ENCODE results near the gene SPSB4. TPM values are rescaled to one million over a fixed set of nuclear protein-coding genes. Genes with fewer than 3 reads are reported as not detected.

Gene SPSB4
- total RNA-seq, 1 donor from 2014 or later: not detected

GRCh38 chr3:141058996-141059395 lies 7.8 kb downstream of the SPSB4 start:
- H3K36me3 Mint-ChIP-seq (ENCODE audit: low read depth): no peaks in the 10 kb centered on the region
- ATAC-seq (ENCODE audit: low read depth): no peak
- H3K27ac Mint-ChIP-seq: no peak overlapping the region
- TF ChIP-seq CTCF (IDR thresholded peaks at IDR 0.05): no peak
- no peaks in the 10 kb centered on the region for H3K9me3 Mint-ChIP-seq
- no peaks in the 10 kb centered on the region for H3K4me1 Mint-ChIP-seq
- ChIA-PET POLR2A (no interaction called here), CTCF (no interaction called here)
- no peak for DNase-seq
- H3K27me3 Mint-ChIP-seq: peaks cover 8% of the 10 kb centered on the region
- no peak overlapping the region for H3K4me3 Mint-ChIP-seq
- intact Hi-C loops (cut with micrococcal nuclease): no loop called here

DNA sequence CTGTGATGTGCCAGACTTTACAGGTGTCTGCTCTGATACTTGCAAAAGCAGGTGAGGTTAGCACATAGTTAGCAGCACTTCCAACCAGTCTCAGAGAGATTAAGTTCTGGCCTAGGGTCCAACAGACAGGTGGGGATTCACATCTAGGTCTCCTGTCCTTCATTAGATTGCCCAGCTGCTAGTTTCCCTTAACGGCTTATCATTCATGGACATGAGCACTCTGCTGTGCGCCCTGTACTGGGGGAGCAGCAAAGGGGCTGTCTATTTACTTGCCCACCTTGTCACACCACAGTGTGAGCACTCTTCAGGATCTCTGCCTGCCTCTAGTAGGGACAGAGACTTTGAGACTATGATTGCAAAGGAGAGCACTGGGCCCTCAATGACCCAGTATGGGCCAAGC lies 8.7 kb downstream of the SPSB4 start:
- H3K9me3 Mint-ChIP-seq: no peaks in the 10 kb centered on the region
- CTCF ChIA-PET: no interaction called here
- TF ChIP-seq CTCF (IDR thresholded peaks at IDR 0.05): no peak
- DNase-seq (no peak), ATAC-seq (ENCODE audit: low read depth) (no peak)
- POLR2A ChIA-PET: no interaction called here
- H3K27ac Mint-ChIP-seq: no peak overlapping the region
- no peaks in the 10 kb centered on the region for H3K36me3 Mint-ChIP-seq (ENCODE audit: low read depth)
- no peaks in the 10 kb centered on the region for H3K4me1 Mint-ChIP-seq
- H3K27me3 Mint-ChIP-seq: peaks cover 6% of the 10 kb centered on the region
- H3K4me3 Mint-ChIP-seq: no peak overlapping the region
- intact Hi-C loops (cut with micrococcal nuclease): no loop called here

DNA sequence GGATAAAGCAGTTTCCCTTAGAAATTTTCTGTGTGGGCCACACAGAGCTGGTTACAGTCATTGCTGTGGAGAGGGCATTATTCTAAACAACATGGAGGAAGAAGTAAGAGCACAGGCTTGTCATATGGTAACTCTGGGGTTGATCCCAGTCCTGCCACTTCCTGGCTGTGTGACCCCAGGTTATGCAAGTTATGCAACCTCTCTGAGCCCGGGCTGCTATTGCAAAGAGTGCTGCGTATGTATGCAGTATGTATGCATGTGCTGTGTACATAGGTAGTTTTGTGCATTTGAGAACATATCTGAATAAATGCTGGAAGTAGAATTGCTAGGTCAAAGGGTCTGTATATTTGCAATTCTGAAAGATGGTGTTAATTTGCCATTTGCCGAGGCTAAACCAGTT lies 9.2 kb downstream of the SPSB4 start:
- Mint-ChIP-seq H3K27ac (no peak overlapping the region), H3K4me3 (no peak overlapping the region), H3K27me3 (peaks cover 4% of the 10 kb centered on the region), H3K36me3 (ENCODE audit: low read depth) (no peaks in the 10 kb centered on the region), H3K9me3 (no peaks in the 10 kb centered on the region), H3K4me1 (no peaks in the 10 kb centered on the region)
- intact Hi-C loops (cut with micrococcal nuclease): no loop called here
- no peak for DNase-seq
- ChIA-PET CTCF (no interaction called here), POLR2A (no interaction called here)
- TF ChIP-seq CTCF (IDR thresholded peaks at IDR 0.05): no peak
- ATAC-seq (ENCODE audit: low read depth): no peak

DNA sequence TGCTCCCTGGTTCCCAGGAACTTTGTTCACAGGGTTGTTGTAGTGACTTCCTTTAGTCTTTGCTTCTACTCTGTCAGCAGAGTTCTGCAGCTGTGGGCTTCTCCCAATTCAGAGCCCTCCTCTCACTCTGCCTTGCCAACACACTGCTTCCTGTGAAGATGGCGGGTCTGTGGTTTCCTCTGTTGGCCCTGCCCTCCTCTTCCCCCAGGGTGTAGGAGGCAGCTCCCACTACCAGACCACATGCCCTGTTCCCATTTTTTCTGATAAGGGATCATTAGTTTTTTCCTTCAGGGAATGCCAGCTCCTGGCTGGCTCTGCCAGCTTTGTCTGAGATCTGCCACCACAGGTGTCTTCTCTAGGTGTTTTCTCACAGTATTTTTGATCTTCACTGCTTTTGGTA lies 12.7 kb downstream of the SPSB4 start:
- ATAC-seq (ENCODE audit: low read depth): no peak
- no peak for DNase-seq
- ChIA-PET POLR2A (no interaction called here), CTCF (no interaction called here)
- intact Hi-C loops (cut with micrococcal nuclease): no loop called here
- H3K27me3 Mint-ChIP-seq: peaks cover 4% of the 10 kb centered on the region
- H3K27ac Mint-ChIP-seq: no peak overlapping the region
- no peaks in the 10 kb centered on the region for H3K4me1 Mint-ChIP-seq
- no peak for TF ChIP-seq CTCF (IDR thresholded peaks at IDR 0.05)
- H3K9me3 Mint-ChIP-seq: no peaks in the 10 kb centered on the region
- H3K36me3 Mint-ChIP-seq (ENCODE audit: low read depth): no peaks in the 10 kb centered on the region
- no peak overlapping the region for H3K4me3 Mint-ChIP-seq

DNA sequence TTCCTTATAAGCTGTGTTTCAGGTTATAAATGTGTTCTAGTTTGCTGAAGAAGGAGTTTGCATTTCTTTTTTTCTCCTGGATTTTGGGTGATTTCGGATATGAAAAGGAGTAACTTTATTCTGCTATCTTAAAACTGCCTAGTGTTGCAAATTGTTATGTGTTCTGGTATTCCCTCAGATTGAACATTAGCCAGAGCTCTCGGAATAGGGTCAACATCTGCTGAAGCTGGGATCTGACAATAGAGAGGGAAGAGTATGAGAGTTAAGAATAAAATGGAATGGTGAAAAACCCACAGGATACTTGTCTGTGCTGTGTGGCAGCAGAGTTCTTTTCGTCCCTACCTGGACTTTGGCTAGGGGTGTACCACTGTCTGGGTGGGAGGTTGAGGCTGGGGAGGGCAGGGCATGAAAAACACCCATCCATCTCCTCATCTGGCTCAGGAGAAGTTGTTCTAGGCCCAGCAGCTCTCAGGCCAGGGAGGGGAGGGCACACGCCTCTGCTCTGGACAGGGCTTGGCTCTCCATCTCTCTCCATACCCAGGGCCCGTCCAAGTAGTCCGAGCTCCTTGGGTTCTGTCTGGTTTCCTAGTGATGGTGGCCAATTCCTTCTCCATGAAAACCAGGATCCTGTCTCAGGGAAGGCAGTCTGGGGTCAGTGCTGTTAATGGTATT lies 13.2 kb downstream of the SPSB4 start:
- ATAC-seq (ENCODE audit: low read depth) (no peak), DNase-seq (no peak)
- peaks cover 4% of the 10 kb centered on the region for H3K27me3 Mint-ChIP-seq
- no peak overlapping the region for H3K4me3 Mint-ChIP-seq
- H3K27ac Mint-ChIP-seq: no peak overlapping the region
- no peaks in the 10 kb centered on the region for H3K9me3 Mint-ChIP-seq
- CTCF ChIA-PET: no interaction called here
- no peaks in the 10 kb centered on the region for H3K4me1 Mint-ChIP-seq
- no peaks in the 10 kb centered on the region for H3K36me3 Mint-ChIP-seq (ENCODE audit: low read depth)
- TF ChIP-seq CTCF (IDR thresholded peaks at IDR 0.05): no peak
- intact Hi-C loops (cut with micrococcal nuclease): no loop called here
- POLR2A ChIA-PET: no interaction called here

All from activated B cell treated with CpG ODN at 0.5 μM for 24 hours (primary cell).